Right lobe of liver (tissue), 6 donors: Measurements from ENCODE around the gene LCP1. TPM values are rescaled to one million over a fixed set of nuclear protein-coding genes. Genes with fewer than 3 reads are reported as not detected.

Experiments used
- ATAC-seq, 4 donors: fragments of 200-7000 bp; cut with Tn5 transposase; one replicate each; pipeline ENCODE4 v1.9.1; 2020; ENCODE audit warnings: mild to moderate bottlenecking in 4 of 4, moderate library complexity in 4 of 4
- DNase-seq, 3 donors: peaks; one replicate each; pipeline ENCODE4 v3.0.0-alpha.2; 2020
- H3K27ac ChIP-seq, 3 donors: fragments of 200-600 bp; one replicate each; pipeline ENCODE4 v1.8.0; 2022
- H3K27me3 ChIP-seq, 2 donors: fragments of 200-600 bp; one replicate each; pipeline ENCODE4 v1.8.0; 2022
- H3K36me3 ChIP-seq, 4 donors: fragments of 200-600 bp; sonication (generic) in 1 of 4; one replicate each; pipeline versions ENCODE4 v1.5.1 to v1.8.0; 2017 to 2022; ENCODE audit warnings: control low read depth in 1 of 4
- H3K4me1 ChIP-seq, 4 donors: fragments of 200-600 bp; sonication (generic) in 1 of 4; one replicate each; pipeline versions ENCODE4 v1.5.1 to v1.8.0; 2017 to 2022; ENCODE audit warnings: control low read depth in 1 of 4
- H3K4me3 ChIP-seq, 3 donors: fragments of 200-600 bp; one replicate each; pipeline ENCODE4 v1.8.0; 2022
- H3K9me3 ChIP-seq, 4 donors: fragments of 200-600 bp; sonication (generic) in 1 of 4; one replicate each; pipeline versions ENCODE4 v1.5.1 to v1.8.0; 2017 to 2022; ENCODE audit warnings: control low read depth in 1 of 4
- POLR2A ChIP-seq: fragments of 450-650 bp; IDR thresholded peaks from one replicate; pipeline ENCODE4 v1.6.1; 2017; ENCODE audit warnings: antibody characterized with exemption, mild to moderate bottlenecking
- WGBS: methylation state at CpG from one replicate; pipeline ENCODE4 v1.1.6; 2018; ENCODE audit warnings: low coverage, low lambda C conversion rate; ENCODE audit not compliant: insufficient coverage; ENCODE audit errors: missing lambda C conversion rate; 5-methylcytosine and 5-hydroxymethylcytosine counted together
- intact Hi-C, 2 donors: fragments of 100-400 bp; cut with DNase I; formaldehyde crosslinking; loops; one replicate each; pipeline versions ENCODE4 v1.11.2 to v1.14.1; 2022
- total RNA-seq, 6 experiments: library from RNA; depleted of rRNA in 2 of 6; stranded (reverse); fragments of >200 nt in 2 of 6; fragmentation: NEBNext Ultra II Directional in 3 of 6; extraction: Animal tissue kit (Norgen Biotek cat#: 25700) in 3 of 6; gene quantifications; one replicate each; pipeline versions ENCODE4 v1.1.0 to v1.2.4, GENCODE V29; 2016 to 2023
- TF ChIP-seq, protein P1 (sequence below), 4 donors: fragments of 200-600 bp in 3 of 4; fragments of 450-650 bp in 1 of 4; IDR thresholded peaks; one replicate each; pipeline versions ENCODE4 v1.5.1 to v1.8.0; 2016 to 2022; ENCODE audit warnings: antibody characterized with exemption in 4 of 4, mild to moderate bottlenecking in 2 of 4
- donor health status: DM: no; HTN: yes; CAD: no.
- donor health status: DM: no; HTN: no; CAD: no.
- donor health status: DM: no; HTN: no; CAD: no.
- donor health status: DM: no; HTN: yes; CAD: no.
- donor health status: DM: no; HTN: yes; CAD: no.

The LCP1 gene
- total RNA-seq, 6 experiments from 2014 or later = 19.7 to 58.1 (median 22.8) TPM

DNA sequence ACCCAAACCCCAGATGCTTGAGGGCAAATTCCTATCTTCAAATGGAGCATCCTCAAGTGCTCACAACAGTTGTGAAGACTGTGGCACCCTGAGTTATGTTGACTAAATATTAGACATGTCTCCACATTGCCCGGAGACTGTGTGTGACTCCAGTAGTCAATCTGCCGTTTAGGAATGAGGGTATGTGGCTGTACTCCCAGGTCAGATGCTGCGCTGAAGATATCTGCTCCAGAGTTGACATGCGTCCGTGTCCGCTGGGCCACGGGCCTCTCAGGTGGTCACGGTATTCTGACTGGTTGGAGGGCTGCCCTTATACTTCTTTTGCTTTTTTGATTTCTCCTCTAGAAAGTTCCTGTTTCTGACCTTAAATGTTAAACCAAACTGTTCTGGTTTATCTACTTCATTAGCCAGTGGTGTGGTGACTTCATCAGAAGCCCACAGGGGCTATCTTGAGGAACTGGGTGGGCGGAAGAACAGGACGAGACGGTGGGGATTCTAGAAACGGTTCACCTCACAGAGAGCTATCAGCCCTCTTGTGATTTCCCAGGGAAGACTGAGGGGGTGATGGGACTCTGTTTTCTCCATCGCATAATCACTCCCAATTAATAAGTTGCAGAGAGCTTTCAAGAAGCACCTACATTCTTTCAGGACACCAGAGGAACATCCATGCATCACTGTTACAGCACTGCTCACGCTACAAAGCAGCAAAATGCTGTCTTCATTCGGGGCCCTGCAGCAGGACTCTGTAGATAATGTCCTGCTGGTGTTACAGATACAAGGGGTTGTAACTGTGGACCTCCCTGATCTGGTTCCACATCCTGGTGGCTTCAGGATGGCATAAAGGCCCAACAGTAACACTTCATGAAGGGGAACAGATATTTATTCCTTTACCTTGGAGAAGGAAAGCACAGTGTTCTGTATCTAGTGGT lies 1.3 kb upstream of the LCP1 start:
- Histone ChIP-seq H3K4me1 (no peaks in the 10 kb centered on the region), H3K27ac (peak overlapping the region in 1 of 3 donors; percentile 38), H3K36me3 (no peaks in the 10 kb centered on the region), H3K27me3 (no peaks in the 10 kb centered on the region), H3K9me3 (no peaks in the 10 kb centered on the region), H3K4me3 (no peak overlapping the region)
- TF ChIP-seq, protein P1, sequence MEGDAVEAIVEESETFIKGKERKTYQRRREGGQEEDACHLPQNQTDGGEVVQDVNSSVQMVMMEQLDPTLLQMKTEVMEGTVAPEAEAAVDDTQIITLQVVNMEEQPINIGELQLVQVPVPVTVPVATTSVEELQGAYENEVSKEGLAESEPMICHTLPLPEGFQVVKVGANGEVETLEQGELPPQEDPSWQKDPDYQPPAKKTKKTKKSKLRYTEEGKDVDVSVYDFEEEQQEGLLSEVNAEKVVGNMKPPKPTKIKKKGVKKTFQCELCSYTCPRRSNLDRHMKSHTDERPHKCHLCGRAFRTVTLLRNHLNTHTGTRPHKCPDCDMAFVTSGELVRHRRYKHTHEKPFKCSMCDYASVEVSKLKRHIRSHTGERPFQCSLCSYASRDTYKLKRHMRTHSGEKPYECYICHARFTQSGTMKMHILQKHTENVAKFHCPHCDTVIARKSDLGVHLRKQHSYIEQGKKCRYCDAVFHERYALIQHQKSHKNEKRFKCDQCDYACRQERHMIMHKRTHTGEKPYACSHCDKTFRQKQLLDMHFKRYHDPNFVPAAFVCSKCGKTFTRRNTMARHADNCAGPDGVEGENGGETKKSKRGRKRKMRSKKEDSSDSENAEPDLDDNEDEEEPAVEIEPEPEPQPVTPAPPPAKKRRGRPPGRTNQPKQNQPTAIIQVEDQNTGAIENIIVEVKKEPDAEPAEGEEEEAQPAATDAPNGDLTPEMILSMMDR (IDR thresholded peaks at IDR 0.05) = no peak
- TF ChIP-seq POLR2A = no peak
- intact Hi-C loops = no loop called here
- DNase-seq (no peak), ATAC-seq (no peak)
- WGBS = 46% methylated on average over 9 of the region's 15 CpGs

DNA sequence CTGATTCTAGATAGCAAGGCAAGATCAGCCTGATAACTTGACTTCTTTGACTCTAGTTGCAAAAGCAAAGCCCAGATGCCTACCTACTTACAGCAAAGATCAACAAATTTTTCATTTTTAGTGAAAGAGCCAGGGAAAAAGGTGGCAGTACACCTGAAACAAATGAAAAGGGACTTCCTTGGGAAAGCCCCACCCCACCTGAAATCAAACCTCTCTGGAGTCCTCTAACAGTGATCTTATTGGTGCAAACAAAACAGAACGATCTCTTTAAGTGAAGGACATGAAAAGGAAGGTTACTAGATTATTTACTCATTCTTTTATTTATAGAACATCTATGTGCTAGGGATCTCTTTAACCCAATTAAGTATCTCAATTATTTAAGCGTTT lies 507 bp upstream of the LCP1 start:
- TF ChIP-seq, protein P1 (IDR thresholded peaks at IDR 0.05) = no peak
- TF ChIP-seq POLR2A = no peak
- Histone ChIP-seq H3K4me1 (no peaks in the 10 kb centered on the region), H3K4me3 (no peak overlapping the region), H3K27ac (peak overlapping the region in 1 of 3 donors; percentile 38), H3K9me3 (no peaks in the 10 kb centered on the region), H3K27me3 (no peaks in the 10 kb centered on the region), H3K36me3 (no peaks in the 10 kb centered on the region)
- no peak for DNase-seq
- 38% methylated on average over 2 of the region's 2 CpGs for WGBS
- no peak for ATAC-seq
- intact Hi-C loops = no loop called here

DNA sequence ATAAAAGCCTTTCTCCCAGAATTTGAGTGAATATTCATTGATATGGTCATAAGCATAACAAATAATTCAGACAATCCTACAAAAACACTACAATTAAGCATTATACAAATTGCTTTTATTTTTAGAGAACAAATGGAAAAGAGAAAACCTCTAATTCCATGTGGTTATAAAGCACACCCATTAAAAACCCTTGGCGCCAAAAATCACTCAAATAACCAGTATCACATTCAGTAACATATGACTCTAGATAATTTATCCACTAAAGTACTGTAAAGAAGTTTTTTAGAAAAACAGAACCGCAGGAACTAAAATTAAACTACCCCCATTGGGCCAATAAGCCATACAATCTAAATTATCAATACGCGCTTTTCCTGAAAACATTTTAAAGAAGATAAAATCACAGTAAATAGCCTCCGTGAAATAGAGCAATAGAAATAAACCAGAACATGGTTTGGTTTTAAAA lies 569 bp downstream of the LCP1 start:
- H3K27ac ChIP-seq = peak overlapping the region in 2 of 3 donors; percentile 58 to 64
- intact Hi-C loops = no loop called here
- ATAC-seq (no peak), DNase-seq (no peak)
- 47% methylated on average over 5 of the region's 5 CpGs for WGBS
- H3K4me3 ChIP-seq = peak overlapping the region; percentile 19 to 35 (median 22)
- no peaks in the 10 kb centered on the region for H3K27me3 ChIP-seq
- no peak for TF ChIP-seq POLR2A
- TF ChIP-seq, protein P1 (IDR thresholded peaks at IDR 0.05) = no peak
- no peaks in the 10 kb centered on the region for H3K9me3 ChIP-seq
- no peaks in the 10 kb centered on the region for H3K36me3 ChIP-seq
- no peaks in the 10 kb centered on the region for H3K4me1 ChIP-seq

DNA sequence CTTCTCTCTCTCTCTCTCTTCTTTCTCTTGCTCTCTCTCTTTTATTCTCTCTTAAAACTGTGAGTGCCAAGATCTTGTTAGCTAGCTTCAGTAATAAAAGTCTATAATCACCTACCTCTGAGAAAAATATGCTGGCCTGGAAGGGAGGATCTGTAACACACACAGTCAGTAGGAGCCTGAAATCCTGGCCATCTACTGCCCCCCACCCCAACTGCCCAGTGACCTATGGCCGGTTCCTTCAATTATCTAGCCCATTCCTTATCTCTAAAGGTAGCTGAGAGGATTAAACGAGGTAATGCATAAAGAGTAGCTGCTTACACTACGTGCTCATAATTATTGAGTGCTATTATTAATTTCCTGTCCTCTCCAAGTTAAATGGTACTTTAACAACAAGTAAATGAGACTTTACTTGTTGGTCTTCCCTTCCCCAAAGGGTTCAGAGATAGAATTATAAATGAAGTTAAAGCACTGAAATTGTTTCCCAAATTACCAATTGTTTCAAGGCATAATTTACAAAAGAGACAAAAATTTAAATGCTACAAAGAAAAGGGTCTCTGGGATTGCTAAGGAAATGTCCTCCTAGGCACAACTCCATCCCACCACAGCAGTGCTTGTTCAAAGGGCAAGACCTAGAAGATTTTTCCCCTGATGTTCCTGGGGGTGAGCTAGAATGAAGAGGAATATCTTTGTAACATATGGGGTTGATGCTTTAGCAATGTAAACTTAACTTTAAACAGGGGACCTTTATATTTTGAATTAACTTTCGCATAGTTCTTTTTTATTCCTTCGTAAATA lies 1.8 kb downstream of the LCP1 start:
- H3K4me3 ChIP-seq = peak overlapping the region; percentile 14 to 31 (median 19)
- no peaks in the 10 kb centered on the region for H3K36me3 ChIP-seq
- H3K27ac ChIP-seq = peak overlapping the region in 2 of 3 donors; percentile 58 to 64
- DNase-seq (no peak), ATAC-seq (no peak)
- intact Hi-C loops = no loop called here
- TF ChIP-seq POLR2A = no peak
- TF ChIP-seq, protein P1 (IDR thresholded peaks at IDR 0.05) = no peak
- no peaks in the 10 kb centered on the region for H3K9me3 ChIP-seq
- no peaks in the 10 kb centered on the region for H3K4me1 ChIP-seq
- WGBS = 36% methylated on average over 5 of the region's 5 CpGs
- H3K27me3 ChIP-seq = no peaks in the 10 kb centered on the region
